HG03442 (cell line): ENCODE measurements around the gene ZIC5.

Source experiments
- ATAC-seq: cut with Tn5 transposase; IDR thresholded peaks from one replicate; pipeline ENCODE4 v1.9.1; 2021; ENCODE audit warnings: mild to moderate bottlenecking, moderate library complexity; ENCODE audit not compliant: unreplicated experiment

Gene ZIC5

DNA sequence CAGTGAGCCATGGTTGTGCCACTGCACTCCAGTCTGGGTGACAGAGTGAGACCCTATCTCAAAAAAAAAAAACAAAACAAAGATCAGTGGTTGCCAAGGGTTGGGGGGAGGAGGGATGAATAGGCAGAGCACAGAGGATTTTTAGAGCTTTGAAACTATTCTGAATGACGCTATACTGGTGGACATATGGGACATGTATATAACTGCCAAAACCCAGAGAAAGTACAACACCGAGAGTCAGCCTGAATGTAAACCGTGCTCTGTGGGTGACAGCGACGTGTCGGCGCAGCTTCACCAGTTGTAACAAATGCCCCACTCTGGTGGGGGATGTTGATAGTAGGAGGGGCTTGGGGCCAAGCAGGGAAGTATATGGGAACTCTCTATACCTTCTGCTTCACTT, 32.9 kb downstream of the ZIC5 start:
- no peak for ATAC-seq

- no peak for ATAC-seq
Measured at GRCh38 chr13:99935772-99936171, 35.8 kb downstream of the ZIC5 start.

- no peak for ATAC-seq
Measured at GRCh38 chr13:99932912-99933311, 38.7 kb downstream of the ZIC5 start.

DNA sequence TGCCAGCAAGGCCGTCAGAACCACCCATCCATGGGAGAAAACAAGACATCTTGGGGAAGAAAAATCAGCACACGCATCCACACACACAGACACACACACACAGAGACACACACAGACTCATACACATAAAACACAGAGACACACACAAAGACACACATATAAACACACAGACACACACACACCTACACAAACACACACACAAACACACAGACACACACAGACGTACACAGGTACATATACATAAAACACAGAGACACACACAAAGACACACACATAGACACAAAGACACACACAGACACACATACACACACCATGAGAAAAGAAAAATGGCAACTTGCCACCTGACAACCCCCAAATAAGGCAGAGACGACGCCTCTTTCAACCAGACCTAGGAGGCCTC, 40.6 kb downstream of the ZIC5 start:
- no peak for ATAC-seq

DNA sequence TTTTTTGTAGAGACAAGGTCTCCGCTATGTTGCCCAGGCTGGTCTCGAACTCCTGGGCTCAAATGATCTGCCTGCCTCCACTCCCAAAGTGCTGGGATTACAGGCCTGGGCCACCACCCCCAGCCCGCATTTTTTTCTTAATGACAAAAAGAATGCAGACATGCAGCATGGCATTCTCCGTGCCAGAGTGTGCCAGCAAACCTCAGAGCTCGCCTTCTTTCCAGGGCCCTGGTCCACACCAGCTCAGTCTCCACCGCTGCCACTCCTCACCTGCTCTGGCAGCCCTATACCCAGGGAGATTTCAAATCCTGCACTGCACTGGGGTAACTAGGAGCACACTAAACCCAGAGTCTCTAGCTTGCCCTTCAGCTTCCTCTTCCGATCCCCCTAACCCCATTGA, 41.7 kb downstream of the ZIC5 start:
- no peak for ATAC-seq

- ATAC-seq = no peak
Measured at GRCh38 chr13:99926014-99926731, 45.4 kb downstream of the ZIC5 start.

GRCh38 chr13:99923877-99924582, 47.5 kb downstream of the ZIC5 start:
- no peak for ATAC-seq

GRCh38 chr13:99922631-99923404, 48.7 kb downstream of the ZIC5 start:
- no peak for ATAC-seq

- ATAC-seq = no peak
Measured at GRCh38 chr13:99919132-99919531, 52.4 kb downstream of the ZIC5 start.

DNA sequence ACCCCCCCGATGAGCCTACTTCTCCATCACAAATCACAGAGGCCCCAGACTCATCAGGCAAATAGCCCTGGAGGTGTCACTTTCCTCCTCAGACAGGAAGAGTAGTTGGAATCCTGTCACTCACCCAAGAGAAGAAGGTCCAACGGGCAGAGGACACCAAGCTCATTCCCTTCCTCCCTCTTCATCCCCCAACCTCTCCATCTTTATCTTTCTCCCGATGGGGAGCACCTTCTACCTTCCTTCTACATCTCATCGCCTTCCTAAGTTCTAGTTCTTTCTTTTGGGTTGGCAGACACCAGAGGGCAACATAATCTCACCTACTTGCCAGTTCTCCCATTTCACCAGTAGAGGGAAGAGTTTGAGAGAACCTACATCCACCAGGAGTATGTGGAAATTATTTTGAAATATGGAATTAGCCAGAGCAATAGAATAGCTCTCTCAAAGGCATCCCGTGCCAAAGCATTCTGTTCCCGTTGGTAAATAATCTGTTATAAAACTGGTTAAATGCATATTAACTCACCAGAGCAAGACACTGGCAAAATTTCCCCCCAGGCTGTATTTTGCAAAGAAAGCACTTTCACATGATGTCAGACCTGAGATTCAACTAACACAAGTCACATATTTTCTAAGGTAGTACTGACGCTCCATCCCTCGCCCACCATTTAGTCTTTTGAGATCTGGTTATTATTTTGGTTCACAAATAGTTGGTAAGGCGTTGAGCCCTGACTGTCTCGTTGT, 55.0 kb downstream of the ZIC5 start:
- peak; percentile 84 for ATAC-seq

- ATAC-seq = no peak
Measured at GRCh38 chr13:99913167-99913566, 58.4 kb downstream of the ZIC5 start.
